Naive B cell (primary cell): ENCODE data around the gene TCAIM. TPM values are rescaled to one million over a fixed set of nuclear protein-coding genes. Genes with fewer than 3 reads are reported as not detected.
"Not testable (repeated sequence)": the region's sequence is repeated elsewhere in the genome, so short reads cannot be mapped to it uniquely, and the experiment has no call there.

ENCODE experiments used
- ATAC-seq, 2 donors: fragments of 150-1000 bp; cut with Tn5 transposase; 2 replicates each; pipeline ENCODE4 v1.10.0; 2021; ENCODE audit warnings: low read depth in 2 of 2, mild to moderate bottlenecking in 2 of 2, moderate library complexity in 2 of 2
- DNase-seq: peaks from one replicate; pipeline ENCODE4 v3.0.0; 2022
- H3K27ac Mint-ChIP-seq, 6 donors: one replicate each; pipeline ENCODE4 v1.8.0; 2020 to 2022; ENCODE audit warnings: mild to moderate bottlenecking in 6 of 6, mixed read lengths in 6 of 6, moderate library complexity in 5 of 6, inconsistent platforms in 2 of 6
- H3K27me3 Mint-ChIP-seq, 3 donors: one replicate each; pipeline ENCODE4 v1.8.0; 2021 to 2022; ENCODE audit warnings: mixed read lengths in 3 of 3, mild to moderate bottlenecking in 1 of 3
- H3K36me3 Mint-ChIP-seq, 2 donors: one replicate each; pipeline ENCODE4 v1.8.0; 2020 to 2022; ENCODE audit warnings: mixed read lengths in 2 of 2, inconsistent platforms in 1 of 2, mild to moderate bottlenecking in 1 of 2
- H3K4me1 Mint-ChIP-seq, 3 donors: one replicate each; pipeline ENCODE4 v1.8.0; 2020 to 2022; ENCODE audit warnings: mixed read lengths in 3 of 3, inconsistent platforms in 1 of 3, mild to moderate bottlenecking in 1 of 3, moderate library complexity in 1 of 3
- H3K4me3 Mint-ChIP-seq, 8 donors: one replicate each; pipeline ENCODE4 v1.8.0; 2020 to 2022; ENCODE audit warnings: mild to moderate bottlenecking in 8 of 8, mixed read lengths in 8 of 8, moderate library complexity in 8 of 8, inconsistent platforms in 2 of 8
- H3K9me3 Mint-ChIP-seq, 7 donors: one replicate each; pipeline ENCODE4 v1.8.0; 2020 to 2022; ENCODE audit warnings: mixed read lengths in 7 of 7, mild to moderate bottlenecking in 5 of 7, inconsistent platforms in 2 of 7, moderate library complexity in 1 of 7
- polyA plus RNA-seq, 6 donors: library from polyadenylated mRNA; unstranded; fragments of 300-500 nt; fragmentation: Illumina TruSeq; gene quantifications; one replicate each; pipeline ENCODE4 v1.2.3, GENCODE V29; 2021; ENCODE audit warnings: low read depth in 6 of 6

TCAIM gene
- polyA plus RNA-seq, 6 donors from 2014 or later: 5.5 to 14.1 (median 11.3) TPM

- H3K27me3 Mint-ChIP-seq: no peaks in the 10 kb centered on the region
- no peak overlapping the region for H3K27ac Mint-ChIP-seq
- no peaks in the 10 kb centered on the region for H3K9me3 Mint-ChIP-seq
- ATAC-seq: no peak
- H3K36me3 Mint-ChIP-seq: peaks cover 6 to 15% of the 10 kb centered on the region in 2 donors
- no peak overlapping the region for H3K4me3 Mint-ChIP-seq
- H3K4me1 Mint-ChIP-seq: peaks cover 0 to 7% (median 0%) of the 10 kb centered on the region in 3 donors
- DNase-seq: no peak
These were observed 20.7 kb downstream of the TCAIM start for GRCh38 chr3:44359146-44359751.

- Mint-ChIP-seq H3K27me3 (no peaks in the 10 kb centered on the region), H3K27ac (no peak overlapping the region), H3K4me1 (no peaks in the 10 kb centered on the region), H3K9me3 (no peaks in the 10 kb centered on the region), H3K36me3 (peaks cover 0 to 4% of the 10 kb centered on the region in 2 donors), H3K4me3 (no peak overlapping the region)
- no peak for DNase-seq
- ATAC-seq: no peak
These were observed 25.0 kb downstream of the TCAIM start for GRCh38 chr3:44363591-44363990.

- H3K27me3 Mint-ChIP-seq: no peaks in the 10 kb centered on the region
- H3K27ac Mint-ChIP-seq: no peak overlapping the region
- DNase-seq (no peak), ATAC-seq (no peak)
- H3K4me1 Mint-ChIP-seq: no peaks in the 10 kb centered on the region
- no peak overlapping the region for H3K4me3 Mint-ChIP-seq
- H3K9me3 Mint-ChIP-seq: no peaks in the 10 kb centered on the region
- H3K36me3 Mint-ChIP-seq: peaks cover 0 to 5% of the 10 kb centered on the region in 2 donors
These were observed 27.4 kb downstream of the TCAIM start for GRCh38 chr3:44365952-44366351.

- no peak overlapping the region for H3K4me3 Mint-ChIP-seq
- no peaks in the 10 kb centered on the region for H3K4me1 Mint-ChIP-seq
- DNase-seq: no peak
- peaks cover 0 to 12% (median 9%) of the 10 kb centered on the region in 7 donors for H3K9me3 Mint-ChIP-seq
- ATAC-seq: no peak
- no peak overlapping the region for H3K27ac Mint-ChIP-seq
- peaks cover 7 to 15% of the 10 kb centered on the region in 2 donors for H3K36me3 Mint-ChIP-seq
- H3K27me3 Mint-ChIP-seq: no peaks in the 10 kb centered on the region
These were observed 36.9 kb downstream of the TCAIM start for GRCh38 chr3:44375450-44375849.

- Mint-ChIP-seq H3K27ac (no peak overlapping the region), H3K9me3 (peaks cover 3 to 33% (median 10%) of the 10 kb centered on the region in 7 donors), H3K36me3 (peaks cover 3 to 4% of the 10 kb centered on the region in 2 donors), H3K27me3 (no peaks in the 10 kb centered on the region), H3K4me1 (no peaks in the 10 kb centered on the region), H3K4me3 (no peak overlapping the region)
- no peak for ATAC-seq
- DNase-seq: no peak
These were observed 48.8 kb downstream of the TCAIM start for GRCh38 chr3:44387404-44387803.

- Mint-ChIP-seq H3K4me1 (no peaks in the 10 kb centered on the region), H3K27me3 (no peaks in the 10 kb centered on the region), H3K27ac (no peak overlapping the region), H3K9me3 (peaks cover 3 to 10% (median 4%) of the 10 kb centered on the region in 7 donors), H3K36me3 (peaks cover 2 to 7% of the 10 kb centered on the region in 2 donors), H3K4me3 (no peak overlapping the region)
- ATAC-seq: no peak
- no peak for DNase-seq
These were observed 53.9 kb downstream of the TCAIM start for GRCh38 chr3:44392489-44392888.

GRCh38 chr3:44395714-44396113 lies 57.1 kb downstream of the TCAIM start:
- no peak for ATAC-seq
- Mint-ChIP-seq H3K27me3 (no peaks in the 10 kb centered on the region), H3K36me3 (peaks cover 6 to 7% of the 10 kb centered on the region in 2 donors), H3K4me1 (no peaks in the 10 kb centered on the region), H3K9me3 (peaks cover 0 to 5% (median 2%) of the 10 kb centered on the region in 7 donors), H3K4me3 (no peak overlapping the region), H3K27ac (no peak overlapping the region)
- DNase-seq: no peak

- Mint-ChIP-seq H3K4me1 (no peaks in the 10 kb centered on the region), H3K27me3 (no peaks in the 10 kb centered on the region), H3K36me3 (peaks cover 7 to 11% of the 10 kb centered on the region in 2 donors), H3K4me3 (no peak overlapping the region), H3K27ac (no peak overlapping the region), H3K9me3 (peaks cover 0 to 5% (median 2%) of the 10 kb centered on the region in 7 donors)
- DNase-seq (no peak), ATAC-seq (no peak)
These were observed 57.9 kb downstream of the TCAIM start for GRCh38 chr3:44396200-44397171.

- H3K27me3 Mint-ChIP-seq, H3K9me3 Mint-ChIP-seq, H3K27ac Mint-ChIP-seq, DNase-seq, ATAC-seq, H3K4me1 Mint-ChIP-seq: not testable (repeated sequence)
- Mint-ChIP-seq H3K36me3 (peaks cover 7 to 11% of the 10 kb centered on the region in 2 donors), H3K4me3 (peak overlapping the region in 1 of 8 donors; percentile 33)
These were observed 59.7 kb downstream of the TCAIM start for GRCh38 chr3:44398271-44398670.

- Mint-ChIP-seq H3K36me3 (peaks cover 10 to 11% of the 10 kb centered on the region in 2 donors), H3K9me3 (no peaks in the 10 kb centered on the region), H3K27me3 (no peaks in the 10 kb centered on the region), H3K4me1 (no peaks in the 10 kb centered on the region), H3K4me3 (no peak overlapping the region), H3K27ac (no peak overlapping the region)
- ATAC-seq (no peak), DNase-seq (no peak)
These were observed 60.3 kb downstream of the TCAIM start for GRCh38 chr3:44398853-44399252.

- H3K36me3 Mint-ChIP-seq: peaks cover 11 to 17% of the 10 kb centered on the region in 2 donors
- no peaks in the 10 kb centered on the region for H3K4me1 Mint-ChIP-seq
- DNase-seq (no peak), ATAC-seq (no peak)
- H3K27ac Mint-ChIP-seq: no peak overlapping the region
- no peaks in the 10 kb centered on the region for H3K27me3 Mint-ChIP-seq
- H3K9me3 Mint-ChIP-seq: no peaks in the 10 kb centered on the region
- no peak overlapping the region for H3K4me3 Mint-ChIP-seq
These were observed 62.2 kb downstream of the TCAIM start for GRCh38 chr3:44400771-44401170.

GRCh38 chr3:44402548-44402947 lies 64.0 kb downstream of the TCAIM start:
- Mint-ChIP-seq H3K36me3 (peaks cover 11 to 17% of the 10 kb centered on the region in 2 donors), H3K9me3 (no peaks in the 10 kb centered on the region), H3K27ac (no peak overlapping the region), H3K4me1 (no peaks in the 10 kb centered on the region), H3K4me3 (no peak overlapping the region), H3K27me3 (no peaks in the 10 kb centered on the region)
- DNase-seq (no peak), ATAC-seq (no peak)

- Mint-ChIP-seq H3K27ac (peak overlapping the region in 1 of 6 donors; percentile 50), H3K9me3 (no peaks in the 10 kb centered on the region), H3K27me3 (no peaks in the 10 kb centered on the region), H3K36me3 (no peaks in the 10 kb centered on the region), H3K4me3 (no peak overlapping the region), H3K4me1 (peaks cover 0 to 4% (median 0%) of the 10 kb centered on the region in 3 donors)
- DNase-seq (no peak), ATAC-seq (no peak)
These were observed 71.3 kb downstream of the TCAIM start for GRCh38 chr3:44409640-44410410.
